Right lobe of liver (tissue), 4 donors: ENCODE measurements around the gene TOMM6.

ENCODE experiments used
- POLR2A ChIP-seq: fragments of 450-650 bp; IDR thresholded peaks from one replicate; pipeline ENCODE4 v1.6.1; 2017; ENCODE audit warnings: antibody characterized with exemption, mild to moderate bottlenecking
- TF ChIP-seq, protein P1 (sequence below), 4 donors: fragments of 200-600 bp in 3 of 4; fragments of 450-650 bp in 1 of 4; IDR thresholded peaks; one replicate each; pipeline versions ENCODE4 v1.5.1 to v1.8.0; 2016 to 2022; ENCODE audit warnings: antibody characterized with exemption in 4 of 4, mild to moderate bottlenecking in 2 of 4
- donor health status: DM: no; HTN: no; CAD: no.
- donor health status: DM: no; HTN: no; CAD: no.
- donor health status: DM: no; HTN: yes; CAD: no.

DNA sequence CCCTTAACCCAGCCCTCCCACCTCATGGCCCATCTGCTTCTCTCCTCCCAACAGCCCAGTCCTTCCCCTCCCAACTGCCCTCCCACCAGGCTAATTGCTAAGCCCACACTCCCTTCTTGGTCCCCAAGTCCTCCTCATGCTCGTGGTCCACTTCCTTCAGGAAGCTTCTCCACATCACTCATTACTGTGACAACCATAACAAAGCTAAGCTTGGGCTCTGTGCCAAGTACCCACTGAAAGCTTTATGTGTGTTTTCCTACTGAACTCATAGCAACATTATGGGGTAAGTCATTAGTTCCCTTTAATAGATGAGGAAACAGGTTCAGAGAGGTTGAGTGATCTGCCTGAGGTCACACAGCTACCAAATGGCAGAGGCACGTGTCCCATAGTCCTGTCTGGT lies 24.0 kb upstream of the TOMM6 start:
- TF ChIP-seq, protein P1, sequence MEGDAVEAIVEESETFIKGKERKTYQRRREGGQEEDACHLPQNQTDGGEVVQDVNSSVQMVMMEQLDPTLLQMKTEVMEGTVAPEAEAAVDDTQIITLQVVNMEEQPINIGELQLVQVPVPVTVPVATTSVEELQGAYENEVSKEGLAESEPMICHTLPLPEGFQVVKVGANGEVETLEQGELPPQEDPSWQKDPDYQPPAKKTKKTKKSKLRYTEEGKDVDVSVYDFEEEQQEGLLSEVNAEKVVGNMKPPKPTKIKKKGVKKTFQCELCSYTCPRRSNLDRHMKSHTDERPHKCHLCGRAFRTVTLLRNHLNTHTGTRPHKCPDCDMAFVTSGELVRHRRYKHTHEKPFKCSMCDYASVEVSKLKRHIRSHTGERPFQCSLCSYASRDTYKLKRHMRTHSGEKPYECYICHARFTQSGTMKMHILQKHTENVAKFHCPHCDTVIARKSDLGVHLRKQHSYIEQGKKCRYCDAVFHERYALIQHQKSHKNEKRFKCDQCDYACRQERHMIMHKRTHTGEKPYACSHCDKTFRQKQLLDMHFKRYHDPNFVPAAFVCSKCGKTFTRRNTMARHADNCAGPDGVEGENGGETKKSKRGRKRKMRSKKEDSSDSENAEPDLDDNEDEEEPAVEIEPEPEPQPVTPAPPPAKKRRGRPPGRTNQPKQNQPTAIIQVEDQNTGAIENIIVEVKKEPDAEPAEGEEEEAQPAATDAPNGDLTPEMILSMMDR (IDR thresholded peaks at IDR 0.05): no peak
- no peak for TF ChIP-seq POLR2A
